22Rv1 (cell line): ENCODE data around the gene SPTLC1.

Experiments used
- ZFX ChIP-seq: fragments of 450-650 bp; IDR thresholded peaks from 2 replicates; pipeline ENCODE4 v1.6.1; 2017; ENCODE audit warnings: antibody characterized with exemption, borderline replicate concordance
- TF ChIP-seq, protein P1 (sequence below): fragments of 450-650 bp; IDR thresholded peaks from 2 replicates; pipeline ENCODE4 v1.5.1; 2017; ENCODE audit warnings: mild to moderate bottlenecking

DNA sequence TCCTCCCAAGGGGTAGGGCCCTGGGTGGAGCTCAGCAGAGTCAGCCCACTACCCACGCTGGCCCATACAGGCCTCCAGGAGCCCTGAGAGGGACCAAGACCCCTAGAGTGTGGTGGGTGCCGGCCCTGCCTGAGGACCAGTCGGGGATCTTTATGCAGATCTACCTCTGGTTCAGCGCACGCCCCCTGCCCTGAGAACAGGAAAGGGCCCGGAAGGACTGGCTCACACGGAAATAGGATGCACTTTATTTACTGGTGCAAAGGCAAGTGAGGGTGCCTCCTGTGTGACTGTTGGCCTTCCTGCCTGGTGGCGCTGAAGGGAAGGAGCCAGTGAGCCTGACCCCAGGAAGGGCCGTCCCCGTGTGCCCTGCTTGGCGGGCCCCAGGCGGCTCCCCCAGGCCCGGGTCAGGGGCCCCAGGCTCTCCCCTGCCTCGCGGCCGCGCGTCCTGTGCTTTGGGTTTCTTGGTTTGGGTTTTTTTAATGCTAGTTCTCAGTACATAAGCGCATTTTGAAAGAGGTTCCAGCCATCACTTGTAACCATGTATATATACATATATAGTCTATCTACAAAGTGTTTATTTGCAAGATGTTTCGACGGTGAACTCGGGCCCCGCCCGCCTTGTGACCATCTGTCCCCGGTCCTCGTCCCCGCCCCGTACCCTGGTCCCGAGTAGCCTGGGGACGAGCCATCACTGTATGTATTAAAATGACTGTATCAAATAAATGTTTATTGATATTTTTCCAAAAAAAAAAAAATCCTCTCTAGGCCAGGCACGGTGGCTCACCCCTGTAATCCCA is 88.8 kb downstream of the SPTLC1 start:
- TF ChIP-seq, protein P1, sequence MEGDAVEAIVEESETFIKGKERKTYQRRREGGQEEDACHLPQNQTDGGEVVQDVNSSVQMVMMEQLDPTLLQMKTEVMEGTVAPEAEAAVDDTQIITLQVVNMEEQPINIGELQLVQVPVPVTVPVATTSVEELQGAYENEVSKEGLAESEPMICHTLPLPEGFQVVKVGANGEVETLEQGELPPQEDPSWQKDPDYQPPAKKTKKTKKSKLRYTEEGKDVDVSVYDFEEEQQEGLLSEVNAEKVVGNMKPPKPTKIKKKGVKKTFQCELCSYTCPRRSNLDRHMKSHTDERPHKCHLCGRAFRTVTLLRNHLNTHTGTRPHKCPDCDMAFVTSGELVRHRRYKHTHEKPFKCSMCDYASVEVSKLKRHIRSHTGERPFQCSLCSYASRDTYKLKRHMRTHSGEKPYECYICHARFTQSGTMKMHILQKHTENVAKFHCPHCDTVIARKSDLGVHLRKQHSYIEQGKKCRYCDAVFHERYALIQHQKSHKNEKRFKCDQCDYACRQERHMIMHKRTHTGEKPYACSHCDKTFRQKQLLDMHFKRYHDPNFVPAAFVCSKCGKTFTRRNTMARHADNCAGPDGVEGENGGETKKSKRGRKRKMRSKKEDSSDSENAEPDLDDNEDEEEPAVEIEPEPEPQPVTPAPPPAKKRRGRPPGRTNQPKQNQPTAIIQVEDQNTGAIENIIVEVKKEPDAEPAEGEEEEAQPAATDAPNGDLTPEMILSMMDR = no peak
- no peak for TF ChIP-seq ZFX
